Renal cortex interstitium (tissue), 15 donors: ENCODE measurements around the gene KCND3. TPM values are rescaled to one million over a fixed set of nuclear protein-coding genes. Genes with fewer than 3 reads are reported as not detected.

Experiments
- DNase-seq, 11 donors: peaks; one replicate each; pipeline ENCODE4 v3.0.0-alpha.2; 2013; ENCODE audit warnings: low read depth in 9 of 11, low spot score in 4 of 11; ENCODE audit errors: extremely low read depth in 1 of 11
- long read RNA-seq, 16 experiments: transcript quantifications; one replicate each; lab custom pipeline, GENCODE V29; 2026
- polyA plus RNA-seq, 3 donors: library from polyadenylated mRNA; unstranded; fragments of 120-200 nt; gene quantifications; one replicate each; pipeline ENCODE4 v1.2.1, GENCODE V29; 2013; ENCODE audit not compliant: insufficient read length in 3 of 3

The KCND3 gene
- polyA plus RNA-seq, result 1 to 10 TPM; 1.2 to 1.7 (median 1.5) TPM
- long read RNA-seq, donor 1, result 0 reads
- long read RNA-seq, donor 2, result 0 reads
- long read RNA-seq, donor 3, result 0 reads
- long read RNA-seq, donor 4, result 0 reads
- long read RNA-seq, donor 5, result 0 reads
- long read RNA-seq, donor 6, result 0 reads
- long read RNA-seq, donor 7, result 0 reads
- long read RNA-seq, donor 8, result 0 reads
- long read RNA-seq, donor 9, result 0 reads
- long read RNA-seq, donor 10, result 0 reads
- long read RNA-seq, donor 11, result 0 reads
- long read RNA-seq, donor 12, result 0 reads
- long read RNA-seq, donor 13, result 0 reads
- long read RNA-seq, donor 14, result 0 reads
- long read RNA-seq, donor 15, result 0 reads
- long read RNA-seq, donor 16, result 0 reads

GRCh38 chr1:111989531-111990025 lies at the start of gene KCND3:
KCND3 (minus strand) TSS chr1:111989668.
- peak in 3 of 11 donors; percentile 19 to 39 (median 24) for DNase-seq

- DNase-seq, result no peak
Observed at GRCh38 chr1:112034277-112034676, 44.8 kb upstream of the KCND3 start.

GRCh38 chr1:112033439-112034120 lies 44.1 kb upstream of the KCND3 start:
- DNase-seq, result no peak

- peak in 2 of 11 donors; percentile 3 to 9 for DNase-seq
Observed at GRCh38 chr1:112030157-112030556, 40.7 kb upstream of the KCND3 start.

- DNase-seq, result no peak
Observed at GRCh38 chr1:112027696-112028095, 38.2 kb upstream of the KCND3 start.

- DNase-seq, result no peak
Observed at GRCh38 chr1:112026501-112026900, 37.0 kb upstream of the KCND3 start.

- no peak for DNase-seq
Observed at GRCh38 chr1:112026016-112026415, 36.5 kb upstream of the KCND3 start.

- DNase-seq, result no peak
Observed at GRCh38 chr1:112021263-112021662, 31.8 kb upstream of the KCND3 start.

GRCh38 chr1:112017183-112017582 lies 27.7 kb upstream of the KCND3 start:
- no peak for DNase-seq

GRCh38 chr1:112012823-112013222 lies 23.4 kb upstream of the KCND3 start:
- no peak for DNase-seq

GRCh38 chr1:112011202-112011601 lies 21.7 kb upstream of the KCND3 start:
- DNase-seq, result no peak

- no peak for DNase-seq
Observed at GRCh38 chr1:112007169-112007568, 17.7 kb upstream of the KCND3 start.

- no peak for DNase-seq
Observed at GRCh38 chr1:112006416-112007025, 17.1 kb upstream of the KCND3 start.

- DNase-seq, result no peak
Observed at GRCh38 chr1:112004076-112004475, 14.6 kb upstream of the KCND3 start.

GRCh38 chr1:112002514-112002913 lies 13.0 kb upstream of the KCND3 start:
- DNase-seq, result no peak

GRCh38 chr1:112001436-112001835 lies 12.0 kb upstream of the KCND3 start:
- DNase-seq, result no peak

- no peak for DNase-seq
Observed at GRCh38 chr1:112000048-112000447, 10.6 kb upstream of the KCND3 start.

- no peak for DNase-seq
Observed at GRCh38 chr1:111998332-111998731, 8.9 kb upstream of the KCND3 start.

- no peak for DNase-seq
Observed at GRCh38 chr1:111992476-111992875, 3.0 kb upstream of the KCND3 start.
